Breast epithelium (tissue), 3 donors: ENCODE data around the gene BAIAP2L2.

Experiments
- POLR2A ChIP-seq: fragments of 450-650 bp; IDR thresholded peaks from one replicate; pipeline ENCODE4 v1.6.1; 2016; ENCODE audit warnings: antibody characterized with exemption, mild to moderate bottlenecking, moderate library complexity
- POLR2AphosphoS5 ChIP-seq, 3 donors: sonication (generic); formaldehyde crosslinking; IDR thresholded peaks; one replicate each; pipeline ENCODE4 v1.6.1; 2017; ENCODE audit warnings: antibody characterized with exemption in 3 of 3
- TF ChIP-seq, protein P1 (sequence below), 3 donors: fragments of 450-650 bp; IDR thresholded peaks; one replicate each; pipeline ENCODE4 v1.5.1; 2016 to 2017; ENCODE audit warnings: antibody characterized with exemption in 3 of 3, mild to moderate bottlenecking in 3 of 3, moderate library complexity in 3 of 3

DNA sequence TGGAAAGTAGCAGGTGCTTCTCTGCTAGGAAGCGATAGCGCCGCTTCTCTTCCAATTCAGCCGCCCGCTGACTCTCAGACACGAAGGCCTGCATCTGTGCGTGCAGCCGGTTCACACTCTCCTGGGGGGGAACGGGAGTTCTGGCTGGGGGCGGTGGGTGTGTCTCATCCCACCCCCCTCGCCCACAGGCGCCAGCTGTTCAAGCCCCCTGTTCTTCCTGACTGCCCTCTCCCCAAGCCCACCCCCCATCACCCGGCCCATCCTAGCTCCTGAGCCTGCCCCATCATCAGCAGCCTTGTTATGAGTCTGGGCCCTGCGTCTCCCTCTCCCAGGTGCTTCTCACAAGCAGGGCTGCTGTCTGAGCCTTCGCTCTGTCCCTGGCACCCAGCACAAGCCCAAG is 13.4 kb downstream of the BAIAP2L2 start:
- TF ChIP-seq POLR2AphosphoS5 (IDR thresholded peaks at IDR 0.05), result no peak
- TF ChIP-seq, protein P1, sequence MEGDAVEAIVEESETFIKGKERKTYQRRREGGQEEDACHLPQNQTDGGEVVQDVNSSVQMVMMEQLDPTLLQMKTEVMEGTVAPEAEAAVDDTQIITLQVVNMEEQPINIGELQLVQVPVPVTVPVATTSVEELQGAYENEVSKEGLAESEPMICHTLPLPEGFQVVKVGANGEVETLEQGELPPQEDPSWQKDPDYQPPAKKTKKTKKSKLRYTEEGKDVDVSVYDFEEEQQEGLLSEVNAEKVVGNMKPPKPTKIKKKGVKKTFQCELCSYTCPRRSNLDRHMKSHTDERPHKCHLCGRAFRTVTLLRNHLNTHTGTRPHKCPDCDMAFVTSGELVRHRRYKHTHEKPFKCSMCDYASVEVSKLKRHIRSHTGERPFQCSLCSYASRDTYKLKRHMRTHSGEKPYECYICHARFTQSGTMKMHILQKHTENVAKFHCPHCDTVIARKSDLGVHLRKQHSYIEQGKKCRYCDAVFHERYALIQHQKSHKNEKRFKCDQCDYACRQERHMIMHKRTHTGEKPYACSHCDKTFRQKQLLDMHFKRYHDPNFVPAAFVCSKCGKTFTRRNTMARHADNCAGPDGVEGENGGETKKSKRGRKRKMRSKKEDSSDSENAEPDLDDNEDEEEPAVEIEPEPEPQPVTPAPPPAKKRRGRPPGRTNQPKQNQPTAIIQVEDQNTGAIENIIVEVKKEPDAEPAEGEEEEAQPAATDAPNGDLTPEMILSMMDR (IDR thresholded peaks at IDR 0.05), result no peak
- no peak for TF ChIP-seq POLR2A
